RWPE1 (cell line): ENCODE data around the gene ESR1.
"Not testable (repeated sequence)": the region's sequence is repeated elsewhere in the genome, so short reads cannot be mapped to it uniquely, and the experiment has no call there.

Experiments
- CTCF ChIA-PET: fragments of 350-600 bp; sonication (Branson Sonifier 250); formaldehyde crosslinking; extraction: SDS; loops from one replicate; lab custom pipeline; 2021; lab: Yijun Ruan, JAX
- POLR2A ChIA-PET: fragments of 400-600 bp; formaldehyde crosslinking; extraction: SDS; loops from one replicate; lab custom pipeline; 2020; ENCODE audit warnings: antibody characterized with exemption; ENCODE audit not compliant: low non-redundant PET; lab: Yijun Ruan, JAX
- DNase-seq: peaks from one replicate; pipeline ENCODE4 v3.0.0; 2012; ENCODE audit warnings: low spot score
- H3K27ac ChIP-seq: fragments of 450-650 bp; 2 replicates; pipeline ENCODE4 v1.5.1; 2017
- CTCF ChIP-seq: fragments of 450-650 bp; conservative IDR thresholded peaks from 2 replicates; pipeline ENCODE4 v1.5.1; 2017; ENCODE audit warnings: low read depth, mild to moderate bottlenecking

Gene ESR1

GRCh38 chr6:152071843-152072242, 264.4 kb downstream of the ESR1 start:
- ChIA-PET CTCF (no interaction called here), POLR2A (no interaction called here)
- no peak for TF ChIP-seq CTCF
- H3K27ac ChIP-seq, result no peak overlapping the region
- DNase-seq, result no peak

GRCh38 chr6:152076242-152076641, 268.8 kb downstream of the ESR1 start:
- DNase-seq, H3K27ac ChIP-seq, CTCF ChIA-PET, POLR2A ChIA-PET: not testable (repeated sequence)

GRCh38 chr6:152078001-152078400, 270.5 kb downstream of the ESR1 start:
- TF ChIP-seq CTCF, result no peak
- DNase-seq, result no peak
- ChIA-PET POLR2A (no interaction called here), CTCF (no interaction called here)
- no peak overlapping the region for H3K27ac ChIP-seq

- ChIA-PET POLR2A (no interaction called here), CTCF (no interaction called here)
- DNase-seq, result no peak
- no peak overlapping the region for H3K27ac ChIP-seq
- TF ChIP-seq CTCF, result no peak
Observed at GRCh38 chr6:152078804-152079203, 271.3 kb downstream of the ESR1 start.

- CTCF ChIA-PET, result no interaction called here
- H3K27ac ChIP-seq, result no peak overlapping the region
- no peak for TF ChIP-seq CTCF
- peak; percentile 25 for DNase-seq
- POLR2A ChIA-PET, result no interaction called here
Observed at GRCh38 chr6:152085451-152085921, 278.0 kb downstream of the ESR1 start.

- H3K27ac ChIP-seq, result no peak overlapping the region
- TF ChIP-seq CTCF, result no peak
- ChIA-PET CTCF (interaction anchor here (0.7 kb wide), 1 partner anchor 1283 kb away, joined by 3 read pairs; no protein-coding TSS in a partner anchor), POLR2A (no interaction called here)
- DNase-seq, result no peak
Observed at GRCh38 chr6:152086223-152086873, 278.9 kb downstream of the ESR1 start.

- CTCF ChIA-PET, result interaction anchor here (0.7 kb wide), 1 partner anchor 1282 kb away, joined by 3 read pairs; no protein-coding TSS in a partner anchor
- no peak for TF ChIP-seq CTCF
- no peak overlapping the region for H3K27ac ChIP-seq
- POLR2A ChIA-PET, result no interaction called here
- no peak for DNase-seq
Observed at GRCh38 chr6:152087096-152087495, 279.6 kb downstream of the ESR1 start.
